Body of pancreas (tissue), 4 donors: ENCODE measurements around the gene ATP6V1A. TPM values are rescaled to one million over a fixed set of nuclear protein-coding genes. Genes with fewer than 3 reads are reported as not detected.

Experiments
- ATAC-seq: fragments of 150-250 bp; one replicate; pipeline ENCODE4 v1.9.1; 2016
- DNase-seq, 4 donors: peaks; one replicate each; pipeline ENCODE4 v3.0.0-alpha.2; 2019
- H3K27ac ChIP-seq, 4 donors: fragments of 200-600 bp; sonication (generic); 1 replicate in 3 of 4; 2 replicates in 1 of 4; pipeline versions ENCODE4 v1.5.1 to v1.6.1; 2016 to 2019; ENCODE audit warnings: mild to moderate bottlenecking in 1 of 4, mixed read lengths in 1 of 4, moderate library complexity in 1 of 4
- H3K27me3 ChIP-seq, 2 donors: fragments of 200-600 bp; sonication (generic); one replicate each; pipeline ENCODE4 v1.6.0; 2016; ENCODE audit warnings: mild to moderate bottlenecking in 1 of 2
- H3K36me3 ChIP-seq, 2 donors: fragments of 200-600 bp; sonication (generic); replicated peaks in 1 of 2; 2 replicates each; pipeline ENCODE4 v1.5.1; 2016; ENCODE audit warnings: low read depth in 2 of 2; ENCODE audit not compliant: insufficient read depth in 1 of 2
- H3K4me1 ChIP-seq: fragments of 200-600 bp; sonication (generic); one replicate; pipeline ENCODE4 v1.6.0; 2016
- H3K4me3 ChIP-seq, 2 donors: fragments of 200-600 bp; sonication (generic); 1 replicate in 1 of 2; 2 replicates in 1 of 2; pipeline ENCODE4 v1.5.1; 2016 to 2019
- H3K9me3 ChIP-seq, 3 donors: fragments of 200-600 bp; sonication (generic); 1 replicate in 2 of 3; 2 replicates in 1 of 3; pipeline ENCODE4 v1.5.1; 2016
- CTCF ChIP-seq, 7 experiments: fragments of 450-650 bp in 4 of 7; fragments of 200-600 bp in 3 of 7; sonication (generic) in 3 of 7; IDR thresholded peaks; one replicate each; pipeline ENCODE4 v1.5.1; 2016 to 2019; ENCODE audit warnings: antibody characterized with exemption in 7 of 7
- POLR2A ChIP-seq, 3 donors: fragments of 450-650 bp; IDR thresholded peaks; one replicate each; pipeline ENCODE4 v1.6.1; 2016; ENCODE audit warnings: antibody characterized with exemption in 3 of 3, mild to moderate bottlenecking in 2 of 3
- WGBS, 2 donors: methylation state at CpG; one replicate each; pipeline ENCODE4 v1.1.5; 2017; 5-methylcytosine and 5-hydroxymethylcytosine counted together
- intact Hi-C: fragments of 100-400 bp; cut with DNase I; formaldehyde crosslinking; loops from one replicate; pipeline ENCODE4 v1.15.1; 2023
- total RNA-seq, 2 donors: library from RNA; depleted of rRNA; stranded (reverse); fragments of >200 nt; gene quantifications; one replicate each; pipeline ENCODE4 v1.1.0, GENCODE V29; 2016

ATP6V1A gene
- total RNA-seq, 2 donors from 2014 or later, result 25.4 to 31.3 TPM

GRCh38 chr3:113783463-113783862 is 36.6 kb downstream of the ATP6V1A start:
- H3K27me3 ChIP-seq, result no peaks in the 10 kb centered on the region
- no peak overlapping the region for H3K4me3 ChIP-seq
- peaks cover 0 to 13% of the 10 kb centered on the region in 2 donors for H3K36me3 ChIP-seq
- TF ChIP-seq POLR2A (IDR thresholded peaks at IDR 0.05), result no peak
- ATAC-seq (peak; percentile 69), DNase-seq (no peak)
- H3K27ac ChIP-seq, result peak overlapping the region in 1 of 4 donors; percentile 12
- intact Hi-C loops, result no loop called here
- H3K4me1 ChIP-seq, result no peaks in the 10 kb centered on the region
- no peaks in the 10 kb centered on the region for H3K9me3 ChIP-seq

GRCh38 chr3:113783980-113784379 is 37.1 kb downstream of the ATP6V1A start:
- no peak for DNase-seq

GRCh38 chr3:113791381-113791780 is 44.5 kb downstream of the ATP6V1A start:
- H3K4me1 ChIP-seq, result no peaks in the 10 kb centered on the region
- H3K36me3 ChIP-seq, result peaks cover 0 to 17% of the 10 kb centered on the region in 2 donors
- ATAC-seq (no peak), DNase-seq (no peak)
- intact Hi-C loops, result no loop called here
- H3K9me3 ChIP-seq, result no peaks in the 10 kb centered on the region
- H3K27ac ChIP-seq, result no peak overlapping the region
- no peaks in the 10 kb centered on the region for H3K27me3 ChIP-seq
- no peak for TF ChIP-seq CTCF (IDR thresholded peaks at IDR 0.05)
- no peak for TF ChIP-seq POLR2A (IDR thresholded peaks at IDR 0.05)
- no peak overlapping the region for H3K4me3 ChIP-seq

More at GRCh38 chr3:113783980-113784379, 37.1 kb downstream of the ATP6V1A start:
- H3K4me3 ChIP-seq, result no peak overlapping the region
- H3K27me3 ChIP-seq, result no peaks in the 10 kb centered on the region
- H3K4me1 ChIP-seq, result no peaks in the 10 kb centered on the region
- TF ChIP-seq CTCF (IDR thresholded peaks at IDR 0.05), result no peak
- intact Hi-C loops, result no loop called here
- ATAC-seq, result no peak
- peak overlapping the region in 1 of 4 donors; percentile 12 for H3K27ac ChIP-seq
- no peaks in the 10 kb centered on the region for H3K9me3 ChIP-seq
- WGBS, 2 donors, result 79 to 85% methylated on average over 4 of the region's 4 CpGs
- peaks cover 0 to 16% of the 10 kb centered on the region in 2 donors for H3K36me3 ChIP-seq

GRCh38 chr3:113794526-113794925 is 47.7 kb downstream of the ATP6V1A start:
- peaks cover 0 to 17% of the 10 kb centered on the region in 2 donors for H3K36me3 ChIP-seq
- no peak overlapping the region for H3K27ac ChIP-seq
- no peak overlapping the region for H3K4me3 ChIP-seq
- H3K9me3 ChIP-seq, result no peaks in the 10 kb centered on the region
- 84 to 96% methylated on average over 4 of the region's 4 CpGs for WGBS, 2 donors
- TF ChIP-seq POLR2A (IDR thresholded peaks at IDR 0.05), result no peak
- no peak for TF ChIP-seq CTCF (IDR thresholded peaks at IDR 0.05)
- H3K4me1 ChIP-seq, result no peaks in the 10 kb centered on the region
- intact Hi-C loops, result no loop called here
- no peaks in the 10 kb centered on the region for H3K27me3 ChIP-seq
- DNase-seq (no peak), ATAC-seq (no peak)

- no peak overlapping the region for H3K27ac ChIP-seq
- WGBS, 2 donors, result 69 to 76% methylated on average over 4 of the region's 4 CpGs
- intact Hi-C loops, result no loop called here
- H3K4me3 ChIP-seq, result no peak overlapping the region
- H3K36me3 ChIP-seq, result peaks cover 0 to 17% of the 10 kb centered on the region in 2 donors
- TF ChIP-seq POLR2A (IDR thresholded peaks at IDR 0.05) (no peak), CTCF (IDR thresholded peaks at IDR 0.05) (no peak)
- ATAC-seq (no peak), DNase-seq (no peak)
- no peaks in the 10 kb centered on the region for H3K9me3 ChIP-seq
- no peaks in the 10 kb centered on the region for H3K4me1 ChIP-seq
- no peaks in the 10 kb centered on the region for H3K27me3 ChIP-seq
These were observed 48.9 kb downstream of the ATP6V1A start for GRCh38 chr3:113795693-113796092.
